B cell (primary cell): ENCODE data around the gene NBL1. TPM values are rescaled to one million over a fixed set of nuclear protein-coding genes. Genes with fewer than 3 reads are reported as not detected.

Experiments
- ATAC-seq: fragments of 200-7000 bp; cut with Tn5 transposase; one replicate; pipeline ENCODE4 v1.10.0; 2021; ENCODE audit warnings: low read depth, mild to moderate bottlenecking, moderate number of reproducible peaks, moderate library complexity
- CTCF ChIA-PET: fragments of 350-600 bp; sonication (Branson Sonifier 250); formaldehyde crosslinking; loops from one replicate; lab custom pipeline; 2021; ENCODE audit warnings: antibody characterized with exemption, inconsistent platforms; lab: Charles Lee
- POLR2A ChIA-PET: fragments of 350-600 bp; sonication (Branson Sonifier 250); formaldehyde crosslinking; loops from one replicate; lab custom pipeline; 2021; ENCODE audit warnings: antibody characterized with exemption; lab: Charles Lee
- DNase-seq: peaks from one replicate; pipeline ENCODE4 v3.0.0; 2013
- H2AFZ ChIP-seq: 2 replicates; pipeline ENCODE4 v1.6.1; 2012; ENCODE audit warnings: mild to moderate bottlenecking, low read depth, low read length; ENCODE audit not compliant: insufficient read depth, poor library complexity, severe bottlenecking
- H3K27ac ChIP-seq, 2 donors: 1 replicate in 1 of 2; 2 replicates in 1 of 2; pipeline ENCODE4 v1.5.1; 2012 to 2013; ENCODE audit warnings: low read length in 2 of 2, mild to moderate bottlenecking in 2 of 2, moderate library complexity in 1 of 2
- H3K27me3 ChIP-seq, 4 experiments: fragments of 200-600 bp in 1 of 4; sonication (generic) in 1 of 4; replicated peaks in 1 of 4; 1 replicate in 2 of 4; 2 replicates in 2 of 4; pipeline versions ENCODE4 v1.6.1 to v1.7.0; 2013 to 2016; ENCODE audit warnings: low read length in 3 of 4, mild to moderate bottlenecking in 2 of 4, mixed read lengths in 1 of 4, moderate library complexity in 1 of 4; ENCODE audit not compliant: insufficient read depth in 4 of 4, control insufficient read depth in 3 of 4; ENCODE audit errors: control extremely low read depth in 1 of 4
- H3K36me3 ChIP-seq, 2 experiments: replicated peaks in 1 of 2; 1 replicate in 1 of 2; 2 replicates in 1 of 2; pipeline versions ENCODE4 v1.6.1 to v1.7.1; 2013; ENCODE audit warnings: low read length in 1 of 2; ENCODE audit not compliant: insufficient read depth in 2 of 2, control insufficient read depth in 1 of 2; ENCODE audit errors: control extremely low read depth in 1 of 2, extremely low read depth in 1 of 2
- H3K4me1 ChIP-seq, 2 donors: fragments of 200-600 bp in 1 of 2; sonication (generic) in 1 of 2; 1 replicate in 1 of 2; 2 replicates in 1 of 2; pipeline versions ENCODE4 v1.5.1 to v1.6.1; 2013 to 2017; ENCODE audit warnings: low read length in 2 of 2; ENCODE audit not compliant: control insufficient read depth in 2 of 2, insufficient read depth in 2 of 2
- H3K4me2 ChIP-seq: replicated peaks from 2 replicates; pipeline ENCODE3; 2012; ENCODE audit warnings: mild to moderate bottlenecking, low read depth, low read length; ENCODE audit not compliant: poor library complexity, severe bottlenecking
- H3K4me3 ChIP-seq, 5 experiments: fragments of 200-600 bp in 1 of 5; sonication (generic) in 1 of 5; 1 replicate in 3 of 5; 2 replicates in 2 of 5; pipeline versions ENCODE4 v1.5.1 to v1.7.0; 2011 to 2016; ENCODE audit warnings: low read length in 4 of 5, mild to moderate bottlenecking in 4 of 5, low read depth in 2 of 5, control low read depth in 1 of 5, moderate library complexity in 1 of 5; ENCODE audit not compliant: insufficient read depth in 1 of 5; ENCODE audit errors: control extremely low read depth in 1 of 5, extremely low read depth in 1 of 5
- H3K79me2 ChIP-seq: fragments of 200-600 bp; sonication (generic); one replicate; pipeline ENCODE4 v1.6.0; 2016; ENCODE audit warnings: low read length; ENCODE audit not compliant: control insufficient read depth, insufficient read depth
- H3K9ac ChIP-seq: fragments of 200-600 bp; sonication (generic); 2 replicates; pipeline ENCODE4 v1.6.1; 2017; ENCODE audit warnings: mild to moderate bottlenecking, low read length, moderate library complexity
- H3K9me3 ChIP-seq, 3 donors: one replicate each; pipeline versions ENCODE4 v1.6.1 to v1.7.1; 2013; ENCODE audit warnings: low read length in 2 of 3; ENCODE audit not compliant: control insufficient read depth in 2 of 3, insufficient read depth in 1 of 3; ENCODE audit errors: control extremely low read depth in 1 of 3
- H4K20me1 ChIP-seq: 2 replicates; pipeline ENCODE4 v1.6.0; 2012; ENCODE audit warnings: mild to moderate bottlenecking, low read length; ENCODE audit not compliant: insufficient read depth, control insufficient read depth, poor library complexity, severe bottlenecking
- H3K27ac Mint-ChIP-seq: one replicate; pipeline ENCODE4 v1.8.0; 2021; ENCODE audit warnings: mixed read lengths
- H3K27me3 Mint-ChIP-seq: one replicate; pipeline ENCODE4 v1.8.0; 2021; ENCODE audit warnings: mixed read lengths
- H3K4me1 Mint-ChIP-seq: one replicate; pipeline ENCODE4 v1.8.0; 2021; ENCODE audit warnings: mixed read lengths
- H3K4me3 Mint-ChIP-seq: one replicate; pipeline ENCODE4 v1.8.0; 2021; ENCODE audit warnings: mixed read lengths
- H3K9me3 Mint-ChIP-seq: one replicate; pipeline ENCODE4 v1.8.0; 2022; ENCODE audit warnings: mixed read lengths; ENCODE audit not compliant: insufficient read depth
- CTCF ChIP-seq: fragments of 200-600 bp; IDR thresholded peaks from one replicate; pipeline ENCODE4 v1.8.0; 2022; ENCODE audit warnings: antibody characterized with exemption, mild to moderate bottlenecking
- EZH2 ChIP-seq: IDR thresholded peaks from 2 replicates; pipeline ENCODE4 v1.6.1; 2012; ENCODE audit warnings: borderline replicate concordance, low read depth, mild to moderate bottlenecking, moderate library complexity, low read length; ENCODE audit not compliant: insufficient read depth, poor library complexity, severe bottlenecking
- WGBS: methylation state at CpG from one replicate; pipeline ENCODE4 v1.1.5; 2013; ENCODE audit warnings: missing lambda C conversion rate; ENCODE audit not compliant: insufficient coverage; 5-methylcytosine and 5-hydroxymethylcytosine counted together
- intact Hi-C: fragments of 100-400 bp; cut with micrococcal nuclease; formaldehyde crosslinking; loops from one replicate; pipeline ENCODE4 v1.10.0; 2022
- polyA plus RNA-seq: library from polyadenylated mRNA; depleted of rRNA; stranded (reverse); fragments of >200 nt; gene quantifications from 2 replicates; pipeline ENCODE4 v1.2.3, GENCODE V29; 2012
- total RNA-seq, 2 donors: library from RNA; stranded (reverse); fragments of 120-200 nt in 1 of 2; gene quantifications; 1 replicate in 1 of 2; 2 replicates in 1 of 2; pipeline versions ENCODE4 v1.2.3 to v1.2.4, GENCODE V29; 2013 to 2022

NBL1 gene
- total and polyA plus RNA-seq, 2 donors (not counting 1 experiment from before 2014, with no cell fraction given): 0.74 to 0.97 TPM

- peaks cover 0 to 9% (median 0%) of the 10 kb centered on the region in 4 experiments for H3K27me3 ChIP-seq
- Mint-ChIP-seq H3K4me1 (peaks cover 4% of the 10 kb centered on the region), H3K27ac (no peak overlapping the region), H3K4me3 (no peak overlapping the region), H3K9me3 (no peaks in the 10 kb centered on the region), H3K27me3 (peaks cover 26% of the 10 kb centered on the region)
- H3K4me3 ChIP-seq: no peak overlapping the region
- H2AFZ ChIP-seq: no peak overlapping the region
- peaks cover 0 to 5% (median 0%) of the 10 kb centered on the region in 3 donors for H3K9me3 ChIP-seq
- WGBS: 96% methylated on average over 5 of the region's 10 CpGs
- no peaks in the 10 kb centered on the region for H3K36me3 ChIP-seq
- DNase-seq (no peak), ATAC-seq (no peak)
- no peaks in the 10 kb centered on the region for H4K20me1 ChIP-seq
- TF ChIP-seq CTCF (no peak), EZH2 (no peak)
- H3K27ac ChIP-seq: no peak overlapping the region
- intact Hi-C loops: no loop called here
- peaks cover 4 to 16% of the 10 kb centered on the region in 2 donors for H3K4me1 ChIP-seq
- ChIA-PET POLR2A (interaction anchor here (0.7 kb wide), 1 partner anchor 741 kb away, joined by 5 read pairs; no protein-coding TSS in a partner anchor), CTCF (interaction anchor here (0.6 kb wide), 1 partner anchor 705 kb away, joined by 3 read pairs; no protein-coding TSS in a partner anchor)
- no peak overlapping the region for H3K4me2 ChIP-seq
- no peaks in the 10 kb centered on the region for H3K79me2 ChIP-seq
- no peak overlapping the region for H3K9ac ChIP-seq
Measured at GRCh38 chr1:19657511-19657910, 13.4 kb downstream of the NBL1 start.

- Histone ChIP-seq H4K20me1 (no peaks in the 10 kb centered on the region), H3K4me2 (no peak overlapping the region), H3K27me3 (peaks cover 0 to 9% (median 1%) of the 10 kb centered on the region in 4 experiments), H3K9ac (no peak overlapping the region), H3K4me3 (no peak overlapping the region), H3K79me2 (no peaks in the 10 kb centered on the region), H2AFZ (no peak overlapping the region), H3K36me3 (no peaks in the 10 kb centered on the region), H3K9me3 (peaks cover 0 to 5% (median 0%) of the 10 kb centered on the region in 3 donors), H3K27ac (no peak overlapping the region), H3K4me1 (peaks cover 4 to 16% of the 10 kb centered on the region in 2 donors)
- ATAC-seq: no peak
- peaks cover 30% of the 10 kb centered on the region for H3K27me3 Mint-ChIP-seq
- WGBS: 94% methylated on average over 13 of the region's 13 CpGs
- DNase-seq: no peak
- ChIA-PET POLR2A (no interaction called here), CTCF (interaction anchor here (0.6 kb wide), 1 partner anchor 704 kb away, joined by 3 read pairs; no protein-coding TSS in a partner anchor)
- intact Hi-C loops: no loop called here
- no peaks in the 10 kb centered on the region for H3K9me3 Mint-ChIP-seq
- TF ChIP-seq CTCF (no peak), EZH2 (no peak)
- H3K4me1 Mint-ChIP-seq: peaks cover 5% of the 10 kb centered on the region
- H3K4me3 Mint-ChIP-seq: no peak overlapping the region
- H3K27ac Mint-ChIP-seq: no peak overlapping the region
Measured at GRCh38 chr1:19658186-19658585, 14.1 kb downstream of the NBL1 start.
